SKM-1 treated with dmso at 0.1 percent for 144 hours (cell line): ENCODE measurements around the gene ATP10A.
A peak's percentile ranks its signal among the peaks of the same experiment; 100 is the strongest.

Source experiments
- DNase-seq: peaks from one replicate; lab custom pipeline; 2025; ENCODE audit not compliant: unreplicated experiment; lab: John Stamatoyannopoulos, UW

ATP10A gene

DNA sequence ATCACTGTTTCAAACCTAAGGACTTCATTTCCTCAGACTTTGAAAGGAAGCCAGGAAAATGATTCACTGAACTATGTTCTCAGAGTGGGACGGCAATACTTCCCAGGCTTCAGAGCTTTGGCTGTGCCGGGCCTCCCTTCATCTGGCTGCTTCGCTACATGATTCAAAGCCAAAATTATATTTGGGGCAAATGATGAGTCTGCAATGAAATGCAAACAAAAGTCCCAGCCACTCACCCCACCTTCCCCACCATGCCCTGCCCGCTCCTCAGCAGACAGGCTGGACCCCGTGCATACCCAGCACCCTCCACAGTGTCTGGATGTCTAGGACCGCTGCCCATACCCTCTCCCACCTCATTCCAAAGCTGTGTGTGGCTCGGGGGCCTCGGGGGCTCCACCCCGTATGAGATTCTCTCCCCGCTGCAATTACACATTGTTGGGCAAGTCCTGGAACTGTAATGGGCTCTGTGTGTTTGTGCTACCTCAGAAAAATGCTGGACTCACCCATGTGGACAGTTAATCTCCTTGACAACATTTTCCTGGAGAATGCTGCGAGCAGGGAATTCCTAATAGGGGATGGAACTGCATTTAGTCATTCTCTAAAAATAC is 32.2 kb downstream of the ATP10A start:
- no peak for DNase-seq

DNA sequence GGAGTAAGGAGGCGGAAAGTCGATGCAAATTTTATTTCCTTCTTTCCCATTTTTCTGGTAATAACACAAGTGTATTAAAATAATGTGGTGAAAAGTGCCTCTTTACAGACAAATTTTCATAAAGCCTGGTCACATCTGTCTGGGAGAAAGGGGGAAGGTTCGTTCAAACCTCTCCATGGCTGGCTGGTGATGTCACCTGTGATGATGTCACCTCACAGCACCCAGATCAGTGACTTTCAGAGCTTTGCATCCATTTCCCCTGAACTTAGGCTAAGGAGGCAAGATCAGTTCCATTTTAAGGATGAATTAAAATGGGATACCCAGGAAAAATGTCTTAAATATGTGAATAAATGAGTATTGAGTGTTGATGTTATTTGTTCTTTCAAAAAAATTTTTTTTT is 34.1 kb downstream of the ATP10A start:
- DNase-seq, result no peak

- no peak for DNase-seq
These were observed 37.9 kb downstream of the ATP10A start for GRCh38 chr15:25825207-25825606.

DNA sequence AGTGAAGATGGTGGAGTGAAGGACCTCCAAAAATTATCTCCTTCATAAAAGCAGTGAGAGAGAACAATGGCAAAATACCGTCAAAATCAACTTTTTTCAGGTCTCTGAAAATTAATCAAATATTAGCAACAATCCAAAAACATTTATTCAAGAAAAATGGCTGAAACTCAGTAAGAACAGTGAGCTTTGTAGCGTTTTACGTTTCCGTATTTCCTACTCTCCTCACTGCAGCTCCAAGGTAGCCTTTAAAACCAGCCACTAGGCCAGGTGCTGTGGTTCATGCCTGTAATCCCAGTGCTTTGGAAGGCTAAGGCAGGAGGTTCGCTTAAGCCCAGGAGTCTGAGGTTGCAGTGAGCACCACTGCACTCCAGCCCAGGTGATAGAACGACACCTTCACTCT is 38.5 kb downstream of the ATP10A start:
- no peak for DNase-seq

DNA sequence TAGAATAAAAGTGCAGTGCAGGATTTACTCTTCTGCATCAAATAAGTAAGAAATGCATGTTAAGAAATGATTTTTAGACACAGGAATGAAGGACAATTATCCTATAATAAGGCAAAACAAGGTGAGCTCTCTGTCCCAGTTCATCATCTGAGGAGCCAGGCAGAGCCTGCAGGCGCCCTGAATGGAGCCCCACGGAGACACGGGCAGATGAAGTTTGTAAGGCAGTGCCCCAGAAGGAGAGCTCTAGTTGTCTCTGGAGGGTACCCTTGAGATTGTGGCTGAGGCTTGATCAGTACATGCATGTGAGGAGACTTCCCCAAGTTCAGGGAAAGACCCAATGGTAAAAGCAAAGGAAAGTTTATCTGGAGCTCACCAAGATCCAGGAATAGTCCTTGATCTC is 50.3 kb downstream of the ATP10A start:
- DNase-seq, result no peak

GRCh38 chr15:25812073-25812472 is 51.1 kb downstream of the ATP10A start:
- peak; percentile 7 for DNase-seq

GRCh38 chr15:25811481-25811906 is 51.6 kb downstream of the ATP10A start:
- peak; percentile 84 for DNase-seq

DNA sequence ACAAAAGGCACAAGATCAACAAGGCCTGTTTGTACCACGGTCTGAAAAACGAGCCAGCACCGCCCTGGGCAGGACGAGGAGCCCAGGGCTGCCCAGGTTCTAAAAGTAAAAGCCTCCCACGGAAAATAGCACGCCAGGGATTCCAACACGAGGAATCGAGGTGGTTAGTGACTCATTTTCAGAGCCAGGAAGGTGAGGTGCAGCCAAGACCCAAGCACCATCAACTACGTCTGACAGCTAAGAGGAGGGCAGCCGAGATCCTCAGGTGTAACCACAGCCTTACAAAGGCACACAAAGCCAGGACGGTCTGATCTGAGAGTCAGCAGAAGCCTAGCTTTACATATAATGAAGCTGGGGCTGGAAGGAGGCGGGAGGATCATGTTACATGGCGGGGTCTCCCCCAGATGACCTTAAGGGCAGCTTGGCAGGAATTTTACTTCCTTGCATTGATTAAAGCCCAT is 52.5 kb downstream of the ATP10A start:
- DNase-seq, result no peak

- DNase-seq, result no peak
These were observed 53.0 kb downstream of the ATP10A start for GRCh38 chr15:25810154-25810553.

DNA sequence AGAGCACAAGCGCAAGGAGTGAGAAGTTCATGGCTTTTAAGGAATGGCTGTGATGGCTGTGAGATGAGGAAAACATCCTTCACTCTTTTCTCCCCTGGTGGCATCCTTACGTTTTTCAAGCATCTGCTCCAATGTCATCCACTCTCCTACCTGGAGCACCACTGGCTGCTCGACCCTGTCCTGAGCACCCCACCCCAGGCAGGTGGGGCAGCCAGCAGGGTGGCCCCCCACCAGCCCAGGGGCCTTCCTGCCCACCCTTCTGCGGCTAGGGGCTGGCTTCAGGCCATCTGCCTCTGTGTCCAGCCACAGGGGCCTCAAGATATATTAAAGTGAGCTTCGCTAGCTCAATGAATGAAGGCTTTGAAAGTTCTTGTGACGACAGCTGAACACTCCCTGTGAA is 56.1 kb downstream of the ATP10A start:
- no peak for DNase-seq

GRCh38 chr15:25805031-25805430 is 58.1 kb downstream of the ATP10A start:
- DNase-seq, result no peak

GRCh38 chr15:25804451-25804850 is 58.7 kb downstream of the ATP10A start:
- no peak for DNase-seq

GRCh38 chr15:25803541-25803940 is 59.6 kb downstream of the ATP10A start:
- no peak for DNase-seq

DNA sequence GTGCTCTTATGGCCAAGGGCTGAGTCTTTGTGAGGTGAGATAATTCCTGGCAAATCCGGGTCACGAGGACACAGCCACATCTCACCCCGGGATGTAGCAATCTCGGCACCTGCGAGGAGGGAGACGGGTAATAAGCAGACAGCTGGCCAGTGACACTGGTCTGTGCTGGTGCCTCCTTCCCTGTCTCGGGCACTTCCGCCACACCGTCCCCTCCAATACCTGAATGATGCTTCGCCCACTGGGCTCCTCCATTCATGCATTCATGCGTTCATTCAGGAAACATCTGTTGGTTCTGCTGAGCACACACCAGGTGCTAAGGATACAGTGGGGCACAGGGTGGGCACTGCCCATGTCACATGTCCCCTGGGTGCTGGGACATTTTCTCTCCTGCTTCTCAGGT is 60.1 kb downstream of the ATP10A start:
- DNase-seq, result no peak

DNA sequence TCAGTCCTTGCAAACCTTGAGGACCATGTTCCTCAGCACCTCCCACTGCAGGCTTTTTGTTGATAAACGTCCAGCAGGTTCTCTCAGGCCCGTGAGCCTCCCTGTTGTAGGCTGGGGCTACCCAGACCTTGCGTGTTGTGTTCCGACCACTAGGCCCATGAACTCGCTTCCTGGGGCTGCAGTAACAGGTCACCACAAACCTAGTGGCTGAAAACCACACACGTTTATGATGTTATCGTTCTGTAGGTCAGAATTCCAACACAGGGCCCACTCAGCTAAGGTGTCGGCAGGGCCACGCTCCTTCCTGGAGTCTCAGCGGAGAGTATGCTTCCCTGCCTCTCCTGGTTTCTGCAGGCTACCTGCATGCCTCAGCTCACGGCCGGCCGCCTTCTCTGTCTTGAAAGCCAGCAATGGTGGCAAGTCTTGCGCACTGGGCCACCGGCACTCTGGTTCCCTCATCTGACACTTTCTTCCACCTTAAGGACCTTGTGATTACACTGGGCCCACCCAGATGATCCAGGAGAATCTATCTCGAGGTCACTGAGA is 60.8 kb downstream of the ATP10A start:
- DNase-seq, result no peak

DNA sequence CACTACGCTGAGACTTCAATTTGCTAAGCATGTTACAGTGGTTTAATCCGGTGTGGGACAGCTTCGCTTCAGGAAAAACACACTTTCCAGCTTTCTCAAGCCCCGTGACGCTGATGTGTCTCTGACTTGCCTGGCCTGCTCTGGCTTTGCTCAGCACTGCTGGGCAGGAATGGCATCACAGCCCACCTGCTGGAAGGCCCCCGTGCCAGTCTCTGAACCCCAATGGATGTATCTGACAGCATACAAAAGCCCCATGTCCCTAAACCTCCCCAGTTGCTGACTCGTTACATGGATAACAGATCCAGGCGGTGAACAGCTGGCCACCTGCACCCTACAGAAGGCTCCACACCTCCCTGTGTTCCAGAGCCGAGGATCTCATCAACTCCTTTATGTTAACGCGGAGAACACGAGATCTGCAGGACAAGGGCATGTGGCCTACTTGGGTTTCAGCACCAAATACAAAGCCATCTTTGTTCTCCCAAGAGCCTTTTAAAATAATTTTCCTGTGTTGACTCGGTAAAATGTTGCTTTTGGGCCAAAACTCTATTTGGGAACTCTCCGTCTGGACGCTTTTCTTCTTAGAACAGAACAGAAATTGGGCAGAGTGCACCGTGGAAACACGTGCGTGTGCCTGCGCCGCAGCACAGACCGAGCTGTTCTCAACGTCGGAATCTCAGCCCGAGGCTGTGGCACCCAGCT is 61.4 kb downstream of the ATP10A start:
- no peak for DNase-seq

DNA sequence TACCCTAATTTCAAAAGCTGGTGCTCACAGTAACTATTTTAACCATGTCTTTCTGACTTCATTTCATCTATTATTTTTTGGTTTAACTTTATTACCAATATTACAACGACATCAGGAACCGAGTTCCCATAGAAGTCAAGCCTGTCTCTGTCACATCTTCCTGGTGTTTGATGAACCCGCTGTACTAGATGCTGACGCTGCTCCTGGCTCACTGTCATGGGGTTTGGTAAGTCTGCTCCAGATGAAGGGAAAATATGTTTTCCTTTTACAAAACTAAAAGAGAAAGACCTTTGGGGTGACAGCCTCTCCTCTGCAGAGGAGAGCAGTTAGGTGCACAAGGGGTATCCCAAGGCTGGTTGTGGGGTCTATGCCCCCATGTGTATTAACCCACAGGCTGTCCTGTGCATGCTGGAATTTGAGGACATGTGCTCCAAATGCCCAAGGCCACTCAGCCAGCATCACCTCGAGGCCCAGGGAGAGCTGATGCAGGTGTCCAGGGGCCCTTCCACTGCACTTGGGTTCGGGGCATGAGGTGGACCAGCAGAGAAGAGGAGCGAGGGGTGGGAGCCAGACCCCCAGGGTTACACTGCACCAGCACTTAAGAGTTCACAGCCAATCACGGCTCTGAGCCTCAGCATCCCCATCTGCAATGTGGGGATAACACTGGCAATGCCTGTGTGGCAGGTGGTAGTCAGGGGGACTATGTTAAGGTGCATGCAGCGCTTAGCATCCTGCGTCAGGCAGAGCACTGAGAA is 62.2 kb downstream of the ATP10A start:
- DNase-seq, result no peak

DNA sequence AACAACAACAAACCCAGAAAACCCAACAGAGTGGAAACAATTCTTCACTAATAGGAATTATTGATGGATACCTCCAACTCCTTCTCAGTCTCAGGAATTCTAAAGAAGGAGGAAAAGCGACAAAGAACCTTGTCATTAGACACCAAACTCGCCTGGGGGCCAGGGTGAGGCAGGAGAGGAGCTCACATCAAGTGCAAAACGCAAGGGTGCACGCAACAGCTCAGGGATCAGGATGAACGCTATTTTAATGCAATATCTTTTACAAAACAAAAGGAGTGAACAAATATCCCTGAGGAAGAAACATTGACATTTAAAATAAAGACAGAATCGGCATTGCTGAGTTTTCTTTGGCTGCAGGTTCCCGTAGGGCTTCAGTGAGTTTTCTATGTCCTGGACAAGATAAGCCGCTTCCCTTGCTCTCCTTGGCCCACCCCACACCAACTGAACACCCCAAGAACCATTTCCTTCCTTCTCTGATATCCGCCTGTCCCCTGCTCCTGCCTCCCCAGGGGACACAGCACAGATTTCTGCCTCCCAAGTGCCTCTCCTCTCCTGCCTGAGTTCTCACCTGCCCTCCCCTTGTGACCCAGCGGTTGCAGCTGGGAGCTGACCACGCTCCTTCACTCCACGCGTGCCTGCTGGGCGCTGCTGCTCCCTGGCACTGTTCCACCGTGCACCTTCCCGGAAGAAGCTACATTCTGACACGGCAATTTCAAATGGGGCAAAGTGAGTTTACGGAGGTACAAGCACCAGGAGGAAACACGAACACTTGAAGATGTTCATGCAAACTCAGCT is 63.0 kb downstream of the ATP10A start:
- no peak for DNase-seq

- no peak for DNase-seq
These were observed 64.9 kb downstream of the ATP10A start for GRCh38 chr15:25797936-25798901.

GRCh38 chr15:25797511-25797935 is 65.6 kb downstream of the ATP10A start:
- DNase-seq, result no peak
